NT2/D1 (cell line): ENCODE measurements around the gene ZNF100.

ENCODE experiments used
- SUZ12 ChIP-seq: IDR thresholded peaks from 2 replicates; pipeline ENCODE4 v1.6.1; 2011; ENCODE audit not compliant: insufficient read length, insufficient read depth; ENCODE audit errors: extremely low read depth
- YY1 ChIP-seq: IDR thresholded peaks from 2 replicates; pipeline ENCODE4 v1.6.1; 2011; ENCODE audit not compliant: insufficient read length, insufficient read depth
- ZNF274 ChIP-seq: IDR thresholded peaks from 2 replicates; pipeline ENCODE4 v1.6.1; 2011; ENCODE audit warnings: mild to moderate bottlenecking, low read depth, low read length

GRCh38 chr19:21789466-21790085 is 22.2 kb upstream of the ZNF100 start:
- TF ChIP-seq ZNF274 = no peak
- TF ChIP-seq SUZ12 = no peak
- no peak for TF ChIP-seq YY1
